ENCODE results near the gene DOK7. TPM values are rescaled to one million over a fixed set of nuclear protein-coding genes. Genes with fewer than 3 reads are reported as not detected.

Gene DOK7
- total RNA-seq, 4 donors from 2014 or later: 0.53 to 5.7 (median 4.1) TPM; not detected in 1

DNA sequence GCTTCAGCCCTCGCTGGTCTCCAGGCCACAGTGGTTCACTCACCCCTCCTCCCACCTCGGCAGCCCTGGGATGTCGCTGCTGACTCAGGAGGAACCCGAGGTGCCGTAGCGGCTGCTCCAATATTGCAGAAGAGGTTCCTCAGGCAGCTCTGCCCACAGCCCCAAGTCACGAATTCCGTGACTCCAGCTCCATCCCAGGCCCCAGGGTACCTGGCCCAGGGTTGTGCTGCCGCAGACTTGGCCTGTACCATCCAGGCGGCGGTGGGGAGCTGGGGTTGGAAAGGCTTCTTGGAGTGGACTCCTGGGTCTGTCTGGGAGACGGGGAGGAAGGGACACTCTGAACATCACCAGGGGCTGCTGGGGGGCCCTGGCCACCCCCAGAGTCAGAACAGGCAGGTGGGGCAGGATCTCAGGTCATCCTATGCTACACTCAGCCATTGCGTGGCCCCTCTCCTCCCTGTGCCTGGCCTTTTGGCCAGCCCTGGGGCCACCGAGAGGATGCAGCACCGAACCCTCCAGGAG, 22.1 kb upstream of the DOK7 start:
- Histone ChIP-seq H3K27ac (no peak overlapping the region), H3K36me3 (no peaks in the 10 kb centered on the region), H3K9me3 (no peaks in the 10 kb centered on the region), H3K4me1 (peaks cover 0 to 10% (median 3%) of the 10 kb centered on the region in 4 donors), H3K27me3 (no peaks in the 10 kb centered on the region), H3K4me3 (no peak overlapping the region)
- no peak for DNase-seq
- TF ChIP-seq, protein P1, sequence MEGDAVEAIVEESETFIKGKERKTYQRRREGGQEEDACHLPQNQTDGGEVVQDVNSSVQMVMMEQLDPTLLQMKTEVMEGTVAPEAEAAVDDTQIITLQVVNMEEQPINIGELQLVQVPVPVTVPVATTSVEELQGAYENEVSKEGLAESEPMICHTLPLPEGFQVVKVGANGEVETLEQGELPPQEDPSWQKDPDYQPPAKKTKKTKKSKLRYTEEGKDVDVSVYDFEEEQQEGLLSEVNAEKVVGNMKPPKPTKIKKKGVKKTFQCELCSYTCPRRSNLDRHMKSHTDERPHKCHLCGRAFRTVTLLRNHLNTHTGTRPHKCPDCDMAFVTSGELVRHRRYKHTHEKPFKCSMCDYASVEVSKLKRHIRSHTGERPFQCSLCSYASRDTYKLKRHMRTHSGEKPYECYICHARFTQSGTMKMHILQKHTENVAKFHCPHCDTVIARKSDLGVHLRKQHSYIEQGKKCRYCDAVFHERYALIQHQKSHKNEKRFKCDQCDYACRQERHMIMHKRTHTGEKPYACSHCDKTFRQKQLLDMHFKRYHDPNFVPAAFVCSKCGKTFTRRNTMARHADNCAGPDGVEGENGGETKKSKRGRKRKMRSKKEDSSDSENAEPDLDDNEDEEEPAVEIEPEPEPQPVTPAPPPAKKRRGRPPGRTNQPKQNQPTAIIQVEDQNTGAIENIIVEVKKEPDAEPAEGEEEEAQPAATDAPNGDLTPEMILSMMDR (IDR thresholded peaks at IDR 0.05): no peak
- no peak for TF ChIP-seq POLR2A (IDR thresholded peaks at IDR 0.05)

DNA sequence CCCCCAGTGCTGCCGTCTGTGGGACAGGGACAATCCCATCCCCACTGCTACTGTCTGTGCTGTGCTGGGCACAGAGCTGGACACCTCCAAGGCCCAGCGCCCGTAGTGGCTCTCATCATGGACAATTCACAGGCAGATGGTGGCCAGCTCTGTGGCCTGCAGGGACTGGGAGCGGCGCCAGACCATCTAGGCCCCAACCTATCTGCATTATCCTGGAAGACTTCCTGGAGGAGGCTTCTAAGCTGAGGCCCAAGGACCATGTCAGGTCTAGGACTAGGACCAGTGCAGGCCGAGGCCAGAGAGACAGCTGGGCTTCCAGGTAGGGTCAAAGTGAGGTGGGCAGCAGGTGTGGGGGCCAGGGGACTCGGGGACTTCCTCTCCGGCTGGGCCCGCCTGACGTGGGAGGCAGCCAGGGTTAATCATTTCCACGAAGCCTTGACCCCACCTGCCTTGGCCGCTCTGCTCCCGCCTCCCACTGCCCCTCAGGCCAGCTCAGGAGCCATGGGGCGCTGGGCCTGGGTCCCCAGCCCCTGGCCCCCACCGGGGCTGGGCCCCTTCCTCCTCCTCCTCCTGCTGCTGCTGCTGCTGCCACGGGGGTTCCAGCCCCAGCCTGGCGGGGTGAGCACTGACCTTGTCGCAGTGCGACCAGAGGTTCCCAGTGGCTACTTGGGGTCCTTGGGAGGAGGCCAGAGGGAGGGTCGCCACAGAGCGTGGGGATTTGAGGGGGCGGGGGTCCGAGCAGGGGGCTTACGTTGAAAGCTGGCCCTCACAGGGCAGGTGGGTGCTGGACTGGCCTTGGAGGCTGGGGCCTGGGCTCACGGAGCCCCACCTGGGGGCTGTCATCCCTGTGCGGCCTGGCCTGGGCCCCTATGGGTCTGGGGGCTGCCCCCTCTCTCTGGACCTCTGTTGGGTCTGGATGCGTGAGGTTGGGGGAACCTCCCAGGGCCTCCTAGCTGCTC, 21.3 kb upstream of the DOK7 start, which contains the start of gene HGFAC:
HGFAC (plus strand) TSS at position 468 of the 959 bp plus-strand sequence; CDS start at position 502, 34 bp downstream.
- Histone ChIP-seq H3K4me3 (no peak within 1 kb of the TSS), H3K36me3 (no peaks in the 10 kb centered on the region), H3K27me3 (no peaks in the 10 kb centered on the region), H3K27ac (no peak within 1 kb of the TSS), H3K4me1 (peaks cover 0 to 10% (median 3%) of the 10 kb centered on the region in 4 donors), H3K9me3 (no peaks in the 10 kb centered on the region)
- TF ChIP-seq, protein P1 (IDR thresholded peaks at IDR 0.05): no peak
- no peak for TF ChIP-seq POLR2A (IDR thresholded peaks at IDR 0.05)
- no peak for DNase-seq

GRCh38 chr4:3442460-3442958, 20.6 kb upstream of the DOK7 start:
- Histone ChIP-seq H3K4me1 (peaks cover 0 to 10% (median 3%) of the 10 kb centered on the region in 4 donors), H3K4me3 (no peak overlapping the region), H3K9me3 (no peaks in the 10 kb centered on the region), H3K27ac (no peak overlapping the region), H3K27me3 (no peaks in the 10 kb centered on the region), H3K36me3 (no peaks in the 10 kb centered on the region)
- DNase-seq: no peak
- no peak for TF ChIP-seq POLR2A (IDR thresholded peaks at IDR 0.05)
- TF ChIP-seq, protein P1 (IDR thresholded peaks at IDR 0.05): no peak

DNA sequence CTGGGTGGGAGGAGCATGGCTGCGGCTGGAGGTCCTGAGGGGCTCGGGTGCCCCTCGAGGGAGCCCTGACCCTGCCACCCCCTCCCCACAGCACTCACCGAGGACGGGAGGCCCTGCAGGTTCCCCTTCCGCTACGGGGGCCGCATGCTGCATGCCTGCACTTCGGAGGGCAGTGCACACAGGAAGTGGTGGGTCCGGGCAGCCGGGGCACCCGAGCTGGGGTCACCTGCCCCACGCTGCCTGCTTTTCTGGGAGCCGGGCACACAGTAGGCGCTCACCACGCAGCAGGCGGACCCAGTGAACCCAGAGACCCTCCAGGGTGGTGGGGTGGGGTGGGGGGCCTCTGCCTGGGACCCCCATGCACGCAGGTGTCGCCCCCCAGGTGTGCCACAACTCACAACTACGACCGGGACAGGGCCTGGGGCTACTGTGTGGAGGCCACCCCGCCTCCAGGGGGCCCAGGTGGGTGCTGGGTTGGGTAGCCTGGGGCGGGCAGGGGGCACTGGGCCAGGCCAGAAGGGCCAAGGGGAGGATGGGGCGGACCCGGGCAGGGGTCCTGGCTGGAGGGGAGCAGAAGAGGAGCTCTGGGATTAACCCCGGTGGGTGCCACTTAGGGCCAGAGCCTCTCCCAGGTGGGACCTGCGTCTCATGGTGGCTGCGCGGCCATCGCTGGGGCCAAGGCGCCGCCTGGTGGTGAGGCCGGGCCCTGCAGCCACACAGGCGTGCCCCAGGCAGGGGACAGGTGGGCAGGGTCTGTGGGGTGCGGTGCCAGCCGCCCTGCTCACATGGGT, 20.0 kb upstream of the DOK7 start:
- peak; percentile 47 to 71 (median 69) for DNase-seq

More for the DNA sequence above, 20.0 kb upstream of the DOK7 start:
- Histone ChIP-seq H3K36me3 (no peaks in the 10 kb centered on the region), H3K9me3 (no peaks in the 10 kb centered on the region), H3K27me3 (no peaks in the 10 kb centered on the region), H3K4me3 (no peak overlapping the region), H3K27ac (no peak overlapping the region), H3K4me1 (peaks cover 0 to 10% (median 3%) of the 10 kb centered on the region in 4 donors)
- TF ChIP-seq, protein P1 (IDR thresholded peaks at IDR 0.05): peak; percentile 86 to 97 (median 94)
- TF ChIP-seq POLR2A (IDR thresholded peaks at IDR 0.05): no peak

Data from Peyer's patch (tissue), 4 donors.